ENCODE data around the gene ZNF208.
"Not testable (repeated sequence)": the region's sequence is repeated elsewhere in the genome, so short reads cannot be mapped to it uniquely, and the experiment has no call there.

Gene ZNF208

DNA sequence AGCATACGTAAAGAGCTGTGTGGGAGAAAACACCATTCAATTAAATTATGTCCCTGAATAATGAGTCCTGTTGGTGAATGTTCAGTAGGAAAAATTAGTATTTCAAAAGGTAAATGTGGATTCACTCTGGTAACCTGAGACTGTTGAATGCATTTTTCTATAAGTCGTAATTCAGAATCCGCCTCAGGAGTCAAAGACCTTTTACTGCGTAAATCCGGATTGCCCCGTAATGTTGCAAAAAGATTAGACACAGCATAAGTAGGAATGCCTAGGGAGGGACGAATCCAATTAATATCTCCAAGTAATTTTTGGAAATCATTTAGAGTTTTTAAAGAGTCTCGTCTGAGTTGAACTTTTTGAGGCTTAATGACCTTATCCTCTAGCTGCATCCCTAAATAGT is 126.0 kb downstream of the ZNF208 start:
- DNase-seq (ENCODE audit: low read depth): not testable (repeated sequence)

DNA sequence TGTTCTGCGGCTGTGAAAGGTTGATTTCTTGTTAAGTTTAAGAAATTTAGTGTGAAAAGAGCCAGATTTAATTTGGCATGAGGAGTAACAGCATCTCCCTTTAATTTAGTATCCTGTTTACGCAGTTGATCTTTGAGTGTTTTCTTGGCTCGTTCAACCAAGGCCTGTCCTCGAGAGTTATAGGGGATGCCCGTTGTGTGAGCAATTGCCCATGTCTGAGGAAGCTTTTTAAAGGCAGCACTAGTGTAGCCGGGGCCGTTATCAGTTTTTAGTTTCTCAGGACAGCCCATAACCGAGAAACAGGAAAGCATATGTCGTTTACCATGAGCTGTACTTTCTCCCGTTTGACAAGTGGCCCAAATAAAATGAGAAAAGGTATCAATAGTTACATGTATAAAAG is 127.2 kb downstream of the ZNF208 start:
- DNase-seq (ENCODE audit: low read depth): no peak
